Putamen (tissue), 1 donor: Measurements from ENCODE around the gene DAB2IP.

Experiments used
- DNase-seq: peaks from one replicate; pipeline ENCODE4 v3.0.0-alpha.2; 2016; ENCODE audit warnings: low spot score

The DAB2IP gene

GRCh38 chr9:121685146-121685794 lies 33.8 kb downstream of the DAB2IP start:
- no peak for DNase-seq

GRCh38 chr9:121685795-121686377 lies 34.5 kb downstream of the DAB2IP start:
- no peak for DNase-seq

- DNase-seq: peak; percentile 69
These were observed 35.6 kb downstream of the DAB2IP start for GRCh38 chr9:121686930-121687541.

- no peak for DNase-seq
These were observed 36.8 kb downstream of the DAB2IP start for GRCh38 chr9:121688146-121688680.

GRCh38 chr9:121688681-121689080 lies 37.2 kb downstream of the DAB2IP start:
- DNase-seq: no peak

GRCh38 chr9:121689461-121690157 lies 38.2 kb downstream of the DAB2IP start:
- no peak for DNase-seq

- no peak for DNase-seq
These were observed 38.9 kb downstream of the DAB2IP start for GRCh38 chr9:121690316-121690715.

GRCh38 chr9:121690766-121691165 lies 39.3 kb downstream of the DAB2IP start:
- DNase-seq: no peak

GRCh38 chr9:121691890-121692289 lies 40.5 kb downstream of the DAB2IP start:
- DNase-seq: no peak

- DNase-seq: no peak
These were observed 41.4 kb downstream of the DAB2IP start for GRCh38 chr9:121692606-121693387.

- DNase-seq: no peak
These were observed 41.9 kb downstream of the DAB2IP start for GRCh38 chr9:121693388-121693670.

- DNase-seq: no peak
These were observed 42.6 kb downstream of the DAB2IP start for GRCh38 chr9:121694001-121694400.

- no peak for DNase-seq
These were observed 43.2 kb downstream of the DAB2IP start for GRCh38 chr9:121694600-121694999.

- DNase-seq: no peak
These were observed 45.5 kb downstream of the DAB2IP start for GRCh38 chr9:121696930-121697329.

GRCh38 chr9:121698627-121699570 lies 47.5 kb downstream of the DAB2IP start:
- no peak for DNase-seq

- DNase-seq: no peak
These were observed 48.2 kb downstream of the DAB2IP start for GRCh38 chr9:121699571-121700164.

GRCh38 chr9:121700165-121700831 lies 48.9 kb downstream of the DAB2IP start:
- no peak for DNase-seq

- DNase-seq: no peak
These were observed 49.5 kb downstream of the DAB2IP start for GRCh38 chr9:121700832-121701419.

- DNase-seq: no peak
These were observed 50.4 kb downstream of the DAB2IP start for GRCh38 chr9:121701736-121702261.
